OCI-LY3 (cell line): ENCODE measurements around the gene GRIK5.
"Not testable (repeated sequence)": the region's sequence is repeated elsewhere in the genome, so short reads cannot be mapped to it uniquely, and the experiment has no call there.

Experiments
- H2AFZ ChIP-seq: fragments of 200-600, 300-600 bp; shearing (Covaris generic); 2 replicates; pipeline ENCODE4 v1.6.0; 2014; ENCODE audit warnings: antibody characterized with exemption, low read depth, low read length
- H3K27ac ChIP-seq: fragments of 200-600, 300-600 bp; sonication (generic); 2 replicates; pipeline ENCODE4 v1.5.1; 2014; ENCODE audit warnings: mild to moderate bottlenecking, low read length, moderate library complexity, mixed read lengths
- H3K27me3 ChIP-seq: fragments of 200-600, 300-600 bp; sonication (generic); 2 replicates; pipeline ENCODE4 v1.6.1; 2014; ENCODE audit warnings: low read depth, low read length, mixed read lengths
- H3K36me3 ChIP-seq: fragments of 200-600, 300-600 bp; sonication (generic); replicated peaks from 2 replicates; pipeline ENCODE3; 2014; ENCODE audit warnings: low read depth, low read length, mixed read lengths
- H3K4me1 ChIP-seq: fragments of 300-600, 200-600 bp; sonication (generic); 2 replicates; pipeline ENCODE4 v1.6.1; 2014; ENCODE audit warnings: low read length, mixed read lengths
- H3K4me2 ChIP-seq: fragments of 200-600, 300-600 bp; sonication (generic); 2 replicates; pipeline ENCODE4 v1.6.1; 2014; ENCODE audit warnings: low read length, mixed read lengths
- H3K4me3 ChIP-seq: fragments of 300-600, 200-600 bp; sonication (generic); 2 replicates; pipeline ENCODE4 v1.5.1; 2014; ENCODE audit warnings: antibody characterized with exemption, mild to moderate bottlenecking, low read length, moderate library complexity
- H3K79me2 ChIP-seq: fragments of 300-600, 200-600 bp; shearing (Covaris generic); 2 replicates; pipeline ENCODE4 v1.6.1; 2014; ENCODE audit warnings: mild to moderate bottlenecking, low read length, mixed read lengths
- H3K9ac ChIP-seq: fragments of 300-600, 200-600 bp; shearing (Covaris generic); 2 replicates; pipeline ENCODE4 v1.6.0; 2014; ENCODE audit warnings: mild to moderate bottlenecking, low read length, moderate library complexity
- H3K9me3 ChIP-seq: fragments of 200-600, 300-600 bp; shearing (Covaris generic); 2 replicates; pipeline ENCODE4 v1.6.1; 2014; ENCODE audit warnings: low read length, mixed read lengths; ENCODE audit not compliant: insufficient read depth
- H4K20me1 ChIP-seq: fragments of 200-600, 300-600 bp; sonication (generic); 2 replicates; pipeline ENCODE4 v1.6.1; 2016; ENCODE audit warnings: low read length, mixed read lengths; ENCODE audit not compliant: insufficient read depth
- CTCF ChIP-seq: fragments of 200-600, 300-600 bp; sonication (generic); IDR thresholded peaks from 2 replicates; pipeline ENCODE4 v1.5.1; 2014; ENCODE audit warnings: antibody characterized with exemption, low read length, low read depth
- EZH2phosphoT487 ChIP-seq: fragments of 200-600 bp; shearing (Covaris generic); IDR thresholded peaks from 2 replicates; pipeline ENCODE4 v1.6.1; 2018; ENCODE audit warnings: antibody characterized with exemption, mixed run types, low read depth

Gene GRIK5

GRCh38 chr19:42048992-42049391, 21.0 kb downstream of the GRIK5 start:
- Histone ChIP-seq H3K9ac (no peak overlapping the region), H2AFZ (0 out of 2 replicates have a peak overlapping the region, but pooled peaks have one; percentile 20), H3K36me3 (no peaks in the 10 kb centered on the region), H3K4me2 (peak overlapping the region; percentile 40), H3K9me3 (no peaks in the 10 kb centered on the region), H4K20me1 (no peaks in the 10 kb centered on the region), H3K4me1 (no peaks in the 10 kb centered on the region), H3K79me2 (no peaks in the 10 kb centered on the region), H3K27ac (no peak overlapping the region), H3K27me3 (peaks cover 23% of the 10 kb centered on the region), H3K4me3 (peak overlapping the region; percentile 13)
- TF ChIP-seq EZH2phosphoT487 (no peak), CTCF (no peak)

- Histone ChIP-seq H3K4me2 (no peak overlapping the region), H3K4me1 (no peaks in the 10 kb centered on the region), H2AFZ (no peak overlapping the region), H3K27ac (no peak overlapping the region), H3K9me3 (no peaks in the 10 kb centered on the region), H3K27me3 (peaks cover 29% of the 10 kb centered on the region), H4K20me1 (no peaks in the 10 kb centered on the region), H3K36me3 (no peaks in the 10 kb centered on the region), H3K79me2 (no peaks in the 10 kb centered on the region), H3K4me3 (no peak overlapping the region), H3K9ac (no peak overlapping the region)
- TF ChIP-seq EZH2phosphoT487 (no peak), CTCF (no peak)
These were observed 24.4 kb downstream of the GRIK5 start for GRCh38 chr19:42045575-42045974.

- no peaks in the 10 kb centered on the region for H3K36me3 ChIP-seq
- no peaks in the 10 kb centered on the region for H3K9me3 ChIP-seq
- TF ChIP-seq EZH2phosphoT487, result no peak
- no peak for TF ChIP-seq CTCF
These were observed 27.4 kb downstream of the GRIK5 start for GRCh38 chr19:42042455-42043170.

GRCh38 chr19:42040491-42040890, 29.5 kb downstream of the GRIK5 start:
- not testable (repeated sequence) for H3K79me2 ChIP-seq, H3K4me2 ChIP-seq, H3K9me3 ChIP-seq, H3K27ac ChIP-seq, H3K4me3 ChIP-seq, H4K20me1 ChIP-seq, H3K4me1 ChIP-seq, H3K9ac ChIP-seq, H3K36me3 ChIP-seq
- H2AFZ ChIP-seq, result 0 out of 2 replicates have a peak overlapping the region, but pooled peaks have one; percentile 11
- H3K27me3 ChIP-seq, result peaks cover 17% of the 10 kb centered on the region

More at GRCh38 chr19:42042455-42043170, 27.4 kb downstream of the GRIK5 start:
- peaks cover 29% of the 10 kb centered on the region for H3K27me3 ChIP-seq
- H3K4me2 ChIP-seq, result no peak overlapping the region
- H3K4me3 ChIP-seq, result no peak overlapping the region
- no peaks in the 10 kb centered on the region for H3K79me2 ChIP-seq
- H4K20me1 ChIP-seq, result no peaks in the 10 kb centered on the region
- no peaks in the 10 kb centered on the region for H3K4me1 ChIP-seq
- H2AFZ ChIP-seq, result no peak overlapping the region
- no peak overlapping the region for H3K27ac ChIP-seq
- H3K9ac ChIP-seq, result no peak overlapping the region
